HEK293 (cell line): ENCODE data around the gene SP140L.

Experiments used
- CTCF ChIA-PET: fragments of 350-600 bp; formaldehyde crosslinking; extraction: SDS; loops from one replicate; lab custom pipeline; 2021; ENCODE audit warnings: antibody characterized with exemption; lab: Yijun Ruan, JAX
- POLR2A ChIA-PET: fragments of 300-600 bp; formaldehyde crosslinking; extraction: SDS; loops from one replicate; lab custom pipeline; 2020; ENCODE audit warnings: antibody characterized with exemption, inconsistent platforms; lab: Yijun Ruan, JAX
- H3K27ac ChIP-seq: fragments of 200-500 bp; sonication (Bioruptor generic); 2 replicates; pipeline ENCODE4 v1.5.1; 2014; ENCODE audit warnings: low read depth, low read length, control low read depth, inconsistent platforms; ENCODE audit errors: extremely low read depth
- H3K36me3 ChIP-seq, 2 experiments: fragments of 200-500 bp in 1 of 2; sonication (Bioruptor generic) in 1 of 2; 1 replicate in 1 of 2; 2 replicates in 1 of 2; pipeline ENCODE4 v1.5.1; 2014 to 2017; ENCODE audit warnings: inconsistent platforms in 2 of 2, low read length in 2 of 2; ENCODE audit not compliant: control insufficient read depth in 2 of 2, insufficient read depth in 1 of 2
- H3K4me1 ChIP-seq: fragments of 200-500 bp; sonication (Bioruptor generic); 2 replicates; pipeline ENCODE4 v1.5.1; 2014; ENCODE audit warnings: mild to moderate bottlenecking, low read length, inconsistent platforms; ENCODE audit not compliant: control insufficient read depth, insufficient read depth
- H3K4me3 ChIP-seq: 2 replicates; pipeline ENCODE4 v1.5.1; 2011; ENCODE audit warnings: low read depth, mild to moderate bottlenecking, control low read depth, low read length, moderate library complexity
- H3K9me3 ChIP-seq: fragments of 200-500 bp; sonication (Bioruptor generic); 2 replicates; pipeline ENCODE4 v1.5.1; 2014; ENCODE audit warnings: low read depth, low read length, inconsistent platforms; ENCODE audit not compliant: control insufficient read depth, insufficient read depth
- BCL11A ChIP-seq: fragments of 450-650 bp; formaldehyde crosslinking; IDR thresholded peaks from 2 replicates; pipeline ENCODE4 v1.5.1; 2016; ENCODE audit warnings: low read depth, missing biosample characterization, missing genetic modification characterization
- BCL11B ChIP-seq: fragments of 450-650 bp; formaldehyde crosslinking; IDR thresholded peaks from 2 replicates; pipeline ENCODE4 v1.5.1; 2016; ENCODE audit warnings: low read depth, missing biosample characterization, missing genetic modification characterization
- GLIS2 ChIP-seq: fragments of 450-650 bp; formaldehyde crosslinking; IDR thresholded peaks from 2 replicates; pipeline ENCODE4 v1.5.1; 2016; ENCODE audit warnings: missing biosample characterization, missing genetic modification characterization
- REPIN1 ChIP-seq: fragments of 450-650 bp; formaldehyde crosslinking; IDR thresholded peaks from 2 replicates; pipeline ENCODE4 v1.5.1; 2017; ENCODE audit warnings: missing biosample characterization, missing genetic modification characterization, low read depth
- SP2 ChIP-seq: fragments of 450-650 bp; formaldehyde crosslinking; IDR thresholded peaks from 2 replicates; pipeline ENCODE4 v1.5.1; 2016; ENCODE audit warnings: missing biosample characterization, missing genetic modification characterization
- ZEB2 ChIP-seq: fragments of 450-650 bp; formaldehyde crosslinking; IDR thresholded peaks from 2 replicates; pipeline ENCODE4 v1.5.1; 2016; ENCODE audit warnings: missing biosample characterization, missing genetic modification characterization
- ZFHX2 ChIP-seq: fragments of 450-650 bp; formaldehyde crosslinking; conservative IDR thresholded peaks from 2 replicates; pipeline ENCODE4 v1.5.1; 2016; ENCODE audit warnings: missing biosample characterization, missing genetic modification characterization
- ZNF10 ChIP-seq: fragments of 450-650 bp; formaldehyde crosslinking; IDR thresholded peaks from 2 replicates; pipeline ENCODE4 v1.5.1; 2017; ENCODE audit warnings: missing biosample characterization, missing genetic modification characterization
- ZNF146 ChIP-seq: fragments of 450-650 bp; formaldehyde crosslinking; IDR thresholded peaks from 2 replicates; pipeline ENCODE4 v1.5.1; 2016; ENCODE audit warnings: missing biosample characterization, missing genetic modification characterization
- ZNF423 ChIP-seq: fragments of 450-650 bp; formaldehyde crosslinking; IDR thresholded peaks from 2 replicates; pipeline ENCODE4 v1.5.1; 2016; ENCODE audit warnings: missing biosample characterization, missing genetic modification characterization
- ZNF426 ChIP-seq: fragments of 450-650 bp; formaldehyde crosslinking; IDR thresholded peaks from 2 replicates; pipeline ENCODE4 v1.5.1; 2017; ENCODE audit warnings: missing biosample characterization, missing genetic modification characterization, mild to moderate bottlenecking, inconsistent platforms, moderate library complexity
- ZNF48 ChIP-seq: fragments of 450-650 bp; formaldehyde crosslinking; IDR thresholded peaks from 2 replicates; pipeline ENCODE4 v1.5.1; 2016; ENCODE audit warnings: missing biosample characterization, missing genetic modification characterization
- ZNF530 ChIP-seq: fragments of 450-650 bp; formaldehyde crosslinking; IDR thresholded peaks from 2 replicates; pipeline ENCODE4 v1.5.1; 2016; ENCODE audit warnings: low read depth, missing biosample characterization, missing genetic modification characterization
- ZNF555 ChIP-seq: fragments of 450-650 bp; formaldehyde crosslinking; conservative IDR thresholded peaks from 2 replicates; pipeline ENCODE4 v1.5.1; 2017; ENCODE audit warnings: missing biosample characterization, mild to moderate bottlenecking, missing genetic modification characterization, inconsistent platforms
- ZNF558 ChIP-seq: fragments of 450-650 bp; formaldehyde crosslinking; IDR thresholded peaks from 2 replicates; pipeline ENCODE4 v1.5.1; 2016; ENCODE audit warnings: missing biosample characterization, missing genetic modification characterization
- ZNF571 ChIP-seq: fragments of 450-650 bp; formaldehyde crosslinking; IDR thresholded peaks from 2 replicates; pipeline ENCODE4 v1.5.0; 2017; ENCODE audit warnings: missing biosample characterization, missing genetic modification characterization
- ZNF600 ChIP-seq: fragments of 450-650 bp; formaldehyde crosslinking; IDR thresholded peaks from 2 replicates; pipeline ENCODE4 v1.5.1; 2016; ENCODE audit warnings: missing biosample characterization, missing genetic modification characterization
- ZNF677 ChIP-seq: fragments of 450-650 bp; IDR thresholded peaks from 2 replicates; pipeline ENCODE4 v1.5.0; 2018; ENCODE audit warnings: missing biosample characterization, mild to moderate bottlenecking, missing genetic modification characterization, moderate library complexity
- ZNF830 ChIP-seq: fragments of 450-650 bp; IDR thresholded peaks from 2 replicates; pipeline ENCODE4 v1.5.0; 2018; ENCODE audit warnings: missing biosample characterization, missing genetic modification characterization, low read depth, mild to moderate bottlenecking, moderate library complexity
- ZSCAN30 ChIP-seq: fragments of 450-650 bp; IDR thresholded peaks from 2 replicates; pipeline ENCODE4 v1.5.1; 2018; ENCODE audit warnings: missing biosample characterization, mild to moderate bottlenecking, missing genetic modification characterization, moderate library complexity
- TF ChIP-seq, protein P1 (sequence below): sonication (generic); formaldehyde crosslinking; IDR thresholded peaks from 2 replicates; pipeline ENCODE4 v1.8.1; 2022; ENCODE audit warnings: mild to moderate bottlenecking, moderate library complexity, missing genetic modification reagents
- TF ChIP-seq, protein P2 (sequence below): fragments of 450-650 bp; formaldehyde crosslinking; IDR thresholded peaks from 2 replicates; pipeline ENCODE4 v1.5.1; 2016; ENCODE audit warnings: missing biosample characterization, missing genetic modification characterization

SP140L gene

DNA sequence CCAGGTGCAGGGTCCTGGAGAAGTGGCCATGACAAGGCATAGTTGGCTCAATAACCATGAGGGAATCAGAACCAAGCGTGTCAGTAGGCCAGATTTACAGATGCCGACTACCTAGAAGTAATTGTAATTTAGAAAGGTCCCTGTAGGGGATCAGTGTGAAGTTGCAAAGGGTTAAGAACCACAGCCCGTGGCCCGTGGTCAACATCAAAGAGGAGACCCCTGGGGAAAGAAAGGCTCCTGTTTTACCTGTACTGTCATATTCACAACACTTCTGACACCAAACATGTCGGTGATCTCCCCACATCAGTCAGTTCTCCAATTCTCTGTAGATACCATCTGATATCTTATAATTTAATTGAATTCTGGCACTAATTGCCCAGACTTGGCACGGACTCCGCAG lies 120.0 kb downstream of the SP140L start:
- no peaks in the 10 kb centered on the region for H3K4me1 ChIP-seq
- POLR2A ChIA-PET = no interaction called here
- no peak overlapping the region for H3K27ac ChIP-seq
- H3K36me3 ChIP-seq = peaks cover 0 to 46% of the 10 kb centered on the region in 2 experiments; a peak in 1 of 3 replicates
- H3K9me3 ChIP-seq = no peaks in the 10 kb centered on the region
- TF ChIP-seq ZNF426 (no peak), ZNF146 (tag by site-specific recombination) (no peak), ZNF677 (no peak), ZNF530 (tag by site-specific recombination) (no peak), BCL11A (tag by site-specific recombination) (no peak), ZEB2 (no peak), ZNF10 (tag by site-specific recombination) (no peak), ZNF555 (tag by site-specific recombination) (no peak), ZFHX2 (no peak), ZNF600 (no peak), BCL11B (tag by site-specific recombination) (no peak), ZNF830 (no peak), ZNF423 (tag by site-specific recombination) (no peak), REPIN1 (tag by site-specific recombination) (no peak), ZNF48 (no peak), ZNF571 (tag by site-specific recombination) (no peak), SP2 (tag by site-specific recombination) (no peak), ZNF558 (tag by site-specific recombination) (no peak)
- TF ChIP-seq, protein P1, sequence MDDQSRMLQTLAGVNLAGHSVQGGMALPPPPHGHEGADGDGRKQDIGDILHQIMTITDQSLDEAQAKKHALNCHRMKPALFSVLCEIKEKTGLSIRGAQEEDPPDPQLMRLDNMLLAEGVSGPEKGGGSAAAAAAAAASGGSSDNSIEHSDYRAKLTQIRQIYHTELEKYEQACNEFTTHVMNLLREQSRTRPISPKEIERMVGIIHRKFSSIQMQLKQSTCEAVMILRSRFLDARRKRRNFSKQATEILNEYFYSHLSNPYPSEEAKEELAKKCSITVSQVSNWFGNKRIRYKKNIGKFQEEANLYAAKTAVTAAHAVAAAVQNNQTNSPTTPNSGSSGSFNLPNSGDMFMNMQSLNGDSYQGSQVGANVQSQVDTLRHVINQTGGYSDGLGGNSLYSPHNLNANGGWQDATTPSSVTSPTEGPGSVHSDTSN (CRISPR knock-in tag) = no peak
- TF ChIP-seq, protein P2, sequence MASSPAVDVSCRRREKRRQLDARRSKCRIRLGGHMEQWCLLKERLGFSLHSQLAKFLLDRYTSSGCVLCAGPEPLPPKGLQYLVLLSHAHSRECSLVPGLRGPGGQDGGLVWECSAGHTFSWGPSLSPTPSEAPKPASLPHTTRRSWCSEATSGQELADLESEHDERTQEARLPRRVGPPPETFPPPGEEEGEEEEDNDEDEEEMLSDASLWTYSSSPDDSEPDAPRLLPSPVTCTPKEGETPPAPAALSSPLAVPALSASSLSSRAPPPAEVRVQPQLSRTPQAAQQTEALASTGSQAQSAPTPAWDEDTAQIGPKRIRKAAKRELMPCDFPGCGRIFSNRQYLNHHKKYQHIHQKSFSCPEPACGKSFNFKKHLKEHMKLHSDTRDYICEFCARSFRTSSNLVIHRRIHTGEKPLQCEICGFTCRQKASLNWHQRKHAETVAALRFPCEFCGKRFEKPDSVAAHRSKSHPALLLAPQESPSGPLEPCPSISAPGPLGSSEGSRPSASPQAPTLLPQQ (tag by site-specific recombination) = no peak
- H3K4me3 ChIP-seq = no peak overlapping the region
- CTCF ChIA-PET = no interaction called here

DNA sequence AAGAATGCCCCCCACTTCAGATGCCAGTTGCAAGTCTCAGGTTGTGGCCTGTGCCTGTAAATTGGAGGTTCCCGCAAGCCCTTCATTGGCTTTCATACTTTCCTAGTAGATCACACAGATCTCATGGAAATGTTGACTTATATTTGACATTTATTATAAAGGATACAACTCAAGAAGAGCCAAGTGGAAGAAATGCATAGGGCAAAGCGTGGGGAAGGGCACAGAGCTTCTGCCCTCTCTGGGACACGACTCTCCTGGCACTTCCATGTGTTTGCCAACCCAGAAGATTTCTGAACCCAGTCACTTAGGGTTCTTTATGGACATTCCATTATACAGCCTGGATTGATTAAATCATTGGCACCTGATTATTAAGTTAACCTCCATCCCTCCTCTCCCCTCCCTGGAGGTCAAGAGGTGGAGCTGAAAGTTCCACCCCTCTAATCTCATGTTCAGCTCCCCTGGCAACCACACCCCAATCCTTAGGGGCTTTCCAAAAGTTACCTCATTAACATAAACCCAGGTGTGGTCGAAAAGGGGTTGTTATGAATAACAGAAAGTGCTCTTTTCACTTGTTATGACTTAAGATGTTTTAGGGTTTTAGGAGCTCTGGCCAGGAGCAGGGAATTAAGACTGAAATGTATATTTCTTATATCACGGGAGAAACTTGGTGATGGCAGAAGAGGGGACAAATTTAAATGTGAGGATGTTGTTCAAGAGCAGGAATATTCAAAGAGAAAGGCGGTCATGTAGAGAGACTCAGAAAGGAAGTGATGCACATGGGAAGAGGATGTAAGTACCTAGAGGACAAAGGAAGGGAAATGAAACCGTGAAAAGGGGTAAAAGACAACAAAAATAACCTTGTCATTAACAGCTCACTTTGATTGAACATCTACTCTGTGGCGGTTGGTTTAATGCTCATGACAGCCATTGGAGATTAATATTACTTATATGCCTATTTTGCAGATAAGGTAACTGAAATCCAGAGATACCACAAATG lies 120.8 kb downstream of the SP140L start:
- Histone ChIP-seq H3K4me1 (no peaks in the 10 kb centered on the region), H3K4me3 (no peak overlapping the region), H3K36me3 (peaks cover 0 to 46% of the 10 kb centered on the region in 2 experiments; a peak in 1 of 3 replicates), H3K9me3 (no peaks in the 10 kb centered on the region), H3K27ac (no peak overlapping the region)
- CTCF ChIA-PET = no interaction called here
- POLR2A ChIA-PET = interaction anchor here (0.6 kb wide), 1 partner anchor 21 kb away, joined by 6 read pairs; no protein-coding TSS in a partner anchor
- TF ChIP-seq GLIS2 (tag by site-specific recombination) (no peak), ZSCAN30 (tag by site-specific recombination) (no peak), SP2 (tag by site-specific recombination) (no peak)
